Activated CD4-positive, alpha-beta T cell treated with anti-CD3 and anti-CD28 coated beads, Interleukin-2, amount 10 ng/mL, durations not matched to agents 7 days and 5 days (primary cell): ENCODE data around the gene IGSF9B. TPM values are rescaled to one million over a fixed set of nuclear protein-coding genes. Genes with fewer than 3 reads are reported as not detected.

ENCODE experiments used
- CTCF ChIA-PET: fragments of 350-600 bp; sonication (Branson Sonifier 250); formaldehyde crosslinking; loops from one replicate; lab custom pipeline; 2021; ENCODE audit warnings: antibody characterized with exemption; lab: Charles Lee
- POLR2A ChIA-PET: fragments of 350-600 bp; sonication (Branson Sonifier 250); formaldehyde crosslinking; loops from one replicate; lab custom pipeline; 2021; ENCODE audit warnings: antibody characterized with exemption; lab: Charles Lee
- DNase-seq: peaks from one replicate; pipeline ENCODE4 v3.0.0-alpha.2; 2020
- H3K27ac Mint-ChIP-seq: one replicate; pipeline ENCODE4 v1.8.0; 2021; ENCODE audit warnings: mild to moderate bottlenecking, moderate library complexity, mixed read lengths
- H3K27me3 Mint-ChIP-seq: one replicate; pipeline ENCODE4 v1.8.0; 2021; ENCODE audit warnings: mixed read lengths
- H3K36me3 Mint-ChIP-seq: one replicate; pipeline ENCODE4 v1.8.0; 2021; ENCODE audit warnings: low read depth, mixed read lengths
- H3K4me1 Mint-ChIP-seq: one replicate; pipeline ENCODE4 v1.8.0; 2021; ENCODE audit warnings: mixed read lengths
- H3K4me3 Mint-ChIP-seq: one replicate; pipeline ENCODE4 v1.8.0; 2021; ENCODE audit warnings: mild to moderate bottlenecking, moderate library complexity, mixed read lengths
- H3K9me3 Mint-ChIP-seq: one replicate; pipeline ENCODE4 v1.8.0; 2021; ENCODE audit warnings: mixed read lengths
- total RNA-seq, 2 experiments: library from RNA; stranded (reverse); gene quantifications; one replicate each; pipeline ENCODE4 v1.2.3, GENCODE V29; 2021

The IGSF9B gene
- total RNA-seq, 2 experiments from 2014 or later, result 130 to 142 TPM

DNA sequence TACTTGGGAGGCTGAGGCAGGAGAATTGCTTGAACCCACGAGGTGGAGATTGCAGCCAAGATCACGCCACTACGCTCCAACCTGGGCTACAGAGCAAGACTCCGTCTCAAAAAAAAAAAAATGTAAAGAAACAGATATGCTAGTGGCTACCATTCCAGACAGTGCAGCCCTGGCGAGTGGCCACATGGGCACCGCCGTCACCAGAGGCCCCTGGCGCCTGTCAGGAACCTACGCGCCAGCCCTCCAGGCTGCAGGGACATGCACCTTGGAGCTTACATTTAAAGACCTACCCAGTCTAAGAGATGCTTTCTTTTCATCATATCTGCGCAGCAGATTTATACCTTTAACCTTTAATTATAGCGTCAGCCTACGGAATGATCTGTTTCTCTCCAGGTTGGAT, 37.2 kb upstream of the IGSF9B start:
- ChIA-PET CTCF (interaction anchor here (1.2 kb wide), 1 partner anchor 12 kb away, joined by 3 read pairs; no protein-coding TSS in a partner anchor), POLR2A (no interaction called here)
- peaks cover 20% of the 10 kb centered on the region for H3K4me1 Mint-ChIP-seq
- no peak for DNase-seq
- no peak overlapping the region for H3K27ac Mint-ChIP-seq
- no peaks in the 10 kb centered on the region for H3K9me3 Mint-ChIP-seq
- no peak overlapping the region for H3K4me3 Mint-ChIP-seq
- H3K36me3 Mint-ChIP-seq, result no peaks in the 10 kb centered on the region
- H3K27me3 Mint-ChIP-seq, result peaks cover 4% of the 10 kb centered on the region

DNA sequence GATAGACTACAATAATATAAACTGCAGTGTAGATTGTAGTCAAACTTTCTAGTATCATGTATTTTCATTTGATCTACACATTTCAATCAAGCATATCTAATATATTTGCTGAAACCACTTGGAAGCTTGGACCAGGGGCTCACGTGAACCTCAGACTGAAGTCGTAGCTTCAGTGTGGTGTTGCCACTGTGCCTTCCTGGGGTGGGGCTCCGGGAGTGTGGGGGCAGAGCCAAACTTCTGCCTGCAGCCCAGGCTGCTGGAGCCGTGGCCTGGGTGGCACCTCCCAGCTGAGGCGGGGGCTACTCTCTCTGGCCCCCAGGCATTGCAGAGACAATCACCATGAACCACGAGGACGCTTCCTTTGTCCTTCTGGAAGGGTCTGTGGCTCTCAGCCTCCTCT, 36.3 kb upstream of the IGSF9B start:
- ChIA-PET POLR2A (no interaction called here), CTCF (interaction anchor here (0.8 kb wide), 1 partner anchor 35 kb away, joined by 3 read pairs; no protein-coding TSS in a partner anchor)
- DNase-seq, result no peak
- Mint-ChIP-seq H3K4me1 (peaks cover 20% of the 10 kb centered on the region), H3K9me3 (no peaks in the 10 kb centered on the region), H3K27me3 (peaks cover 4% of the 10 kb centered on the region), H3K36me3 (no peaks in the 10 kb centered on the region), H3K27ac (no peak overlapping the region), H3K4me3 (no peak overlapping the region)

DNA sequence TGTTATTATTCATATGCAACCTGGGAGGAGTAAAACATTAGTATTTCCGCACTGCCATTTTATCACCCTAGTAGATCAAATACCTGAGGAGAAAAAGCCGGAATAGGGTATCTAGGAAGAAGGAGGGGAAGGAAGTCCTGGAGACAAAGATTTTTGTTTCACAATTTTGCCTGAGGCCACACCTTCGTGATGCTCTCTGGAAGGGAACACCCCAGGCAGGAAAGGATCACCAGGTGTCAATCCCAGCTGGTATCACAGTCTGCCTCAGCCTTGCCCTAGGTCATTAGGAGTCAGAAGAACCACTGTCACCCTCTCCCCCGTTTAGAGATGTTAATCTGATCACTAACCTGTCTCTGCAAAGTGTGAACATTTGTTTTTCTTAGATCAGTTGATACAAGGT, 35.4 kb upstream of the IGSF9B start:
- Mint-ChIP-seq H3K4me1 (peaks cover 20% of the 10 kb centered on the region), H3K36me3 (no peaks in the 10 kb centered on the region), H3K27ac (no peak overlapping the region), H3K4me3 (no peak overlapping the region), H3K27me3 (peaks cover 4% of the 10 kb centered on the region), H3K9me3 (no peaks in the 10 kb centered on the region)
- ChIA-PET CTCF (no interaction called here), POLR2A (no interaction called here)
- no peak for DNase-seq

DNA sequence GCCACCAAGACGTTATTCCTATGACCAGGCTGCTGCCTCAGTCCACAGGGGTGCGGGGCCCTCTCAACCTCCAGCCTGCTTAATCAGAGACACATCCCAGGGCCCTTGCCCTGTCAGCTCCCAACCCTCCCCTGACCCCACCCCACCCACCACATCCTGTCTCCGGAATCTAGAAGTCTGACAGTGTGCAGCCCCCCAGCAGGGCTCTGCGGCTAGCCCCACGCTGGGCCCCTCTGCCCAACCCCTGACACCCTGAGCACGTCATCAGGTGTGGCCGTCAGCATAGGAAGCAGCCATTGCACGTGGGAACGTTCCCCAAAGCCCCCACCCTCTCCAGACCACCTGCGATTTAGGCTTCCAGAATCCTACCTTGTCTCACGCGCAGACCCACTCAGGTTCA, 34.3 kb upstream of the IGSF9B start:
- no peak overlapping the region for H3K27ac Mint-ChIP-seq
- ChIA-PET POLR2A (no interaction called here), CTCF (no interaction called here)
- H3K9me3 Mint-ChIP-seq, result no peaks in the 10 kb centered on the region
- no peaks in the 10 kb centered on the region for H3K36me3 Mint-ChIP-seq
- H3K4me1 Mint-ChIP-seq, result peaks cover 20% of the 10 kb centered on the region
- no peak for DNase-seq
- no peak overlapping the region for H3K4me3 Mint-ChIP-seq
- peaks cover 4% of the 10 kb centered on the region for H3K27me3 Mint-ChIP-seq

GRCh38 chr11:133990501-133990900, 33.7 kb upstream of the IGSF9B start:
- CTCF ChIA-PET, result no interaction called here

DNA sequence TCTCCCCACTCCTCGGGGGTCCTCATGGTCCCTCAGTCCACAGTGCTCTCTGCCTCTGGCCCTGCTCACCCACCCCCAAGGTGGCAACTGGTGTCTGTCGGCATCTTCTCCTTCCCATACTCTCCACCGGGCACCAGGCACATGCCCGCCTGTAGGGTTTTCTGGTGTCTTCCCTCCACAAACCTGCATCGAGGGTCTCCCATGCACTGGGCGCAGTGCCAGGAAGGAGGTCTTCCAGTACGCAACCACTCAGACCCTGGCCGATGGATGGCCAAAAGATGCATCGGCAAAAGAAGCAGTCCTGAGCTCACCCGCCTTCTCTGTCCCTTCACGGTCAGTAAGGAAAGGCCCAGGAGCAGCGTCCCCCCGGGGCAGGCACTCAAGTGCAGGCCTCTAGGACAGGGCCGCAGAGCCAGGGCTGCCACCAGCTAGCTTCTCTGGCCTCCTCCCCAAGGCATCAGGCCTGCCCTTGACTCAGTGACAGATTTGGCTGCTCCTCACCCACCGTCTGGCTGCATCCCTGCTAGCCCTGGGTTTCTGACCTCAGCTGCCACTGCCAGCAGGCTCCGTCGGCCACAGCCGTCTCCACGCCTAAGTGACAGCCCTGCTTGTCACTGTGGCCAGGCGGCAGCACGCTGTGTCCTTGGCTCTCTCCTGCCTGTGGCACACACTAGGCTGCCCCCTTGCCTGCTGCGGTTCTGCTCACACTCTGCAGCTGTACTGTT, 32.1 kb upstream of the IGSF9B start:
- Mint-ChIP-seq H3K9me3 (no peaks in the 10 kb centered on the region), H3K36me3 (no peaks in the 10 kb centered on the region), H3K4me1 (peaks cover 18% of the 10 kb centered on the region), H3K27me3 (no peaks in the 10 kb centered on the region), H3K4me3 (no peak overlapping the region), H3K27ac (peak overlapping the region; percentile 46)
- no peak for DNase-seq
- CTCF ChIA-PET, result interaction anchor here (1.4 kb wide), 1 partner anchor 62 kb away, joined by 4 read pairs; no protein-coding TSS in a partner anchor
- POLR2A ChIA-PET, result no interaction called here

More at GRCh38 chr11:133990501-133990900, 33.7 kb upstream of the IGSF9B start:
- no peaks in the 10 kb centered on the region for H3K36me3 Mint-ChIP-seq
- no peak overlapping the region for H3K4me3 Mint-ChIP-seq
- POLR2A ChIA-PET, result no interaction called here
- H3K9me3 Mint-ChIP-seq, result no peaks in the 10 kb centered on the region
- H3K27ac Mint-ChIP-seq, result peak overlapping the region; percentile 36
- peaks cover 20% of the 10 kb centered on the region for H3K4me1 Mint-ChIP-seq
- H3K27me3 Mint-ChIP-seq, result peaks cover 4% of the 10 kb centered on the region
- no peak for DNase-seq

GRCh38 chr11:133987171-133987570, 30.4 kb upstream of the IGSF9B start:
- ChIA-PET POLR2A (no interaction called here), CTCF (interaction anchor here (1.3 to 1.6 kb wide), 3 partner anchors 14 to 60 kb away, joined by 3 to 5 read pairs (median 4); no protein-coding TSS in a partner anchor)
- H3K4me1 Mint-ChIP-seq, result peaks cover 18% of the 10 kb centered on the region
- H3K27ac Mint-ChIP-seq, result no peak overlapping the region
- H3K27me3 Mint-ChIP-seq, result peaks cover 6% of the 10 kb centered on the region
- no peaks in the 10 kb centered on the region for H3K36me3 Mint-ChIP-seq
- no peak for DNase-seq
- H3K9me3 Mint-ChIP-seq, result no peaks in the 10 kb centered on the region
- H3K4me3 Mint-ChIP-seq, result no peak overlapping the region

DNA sequence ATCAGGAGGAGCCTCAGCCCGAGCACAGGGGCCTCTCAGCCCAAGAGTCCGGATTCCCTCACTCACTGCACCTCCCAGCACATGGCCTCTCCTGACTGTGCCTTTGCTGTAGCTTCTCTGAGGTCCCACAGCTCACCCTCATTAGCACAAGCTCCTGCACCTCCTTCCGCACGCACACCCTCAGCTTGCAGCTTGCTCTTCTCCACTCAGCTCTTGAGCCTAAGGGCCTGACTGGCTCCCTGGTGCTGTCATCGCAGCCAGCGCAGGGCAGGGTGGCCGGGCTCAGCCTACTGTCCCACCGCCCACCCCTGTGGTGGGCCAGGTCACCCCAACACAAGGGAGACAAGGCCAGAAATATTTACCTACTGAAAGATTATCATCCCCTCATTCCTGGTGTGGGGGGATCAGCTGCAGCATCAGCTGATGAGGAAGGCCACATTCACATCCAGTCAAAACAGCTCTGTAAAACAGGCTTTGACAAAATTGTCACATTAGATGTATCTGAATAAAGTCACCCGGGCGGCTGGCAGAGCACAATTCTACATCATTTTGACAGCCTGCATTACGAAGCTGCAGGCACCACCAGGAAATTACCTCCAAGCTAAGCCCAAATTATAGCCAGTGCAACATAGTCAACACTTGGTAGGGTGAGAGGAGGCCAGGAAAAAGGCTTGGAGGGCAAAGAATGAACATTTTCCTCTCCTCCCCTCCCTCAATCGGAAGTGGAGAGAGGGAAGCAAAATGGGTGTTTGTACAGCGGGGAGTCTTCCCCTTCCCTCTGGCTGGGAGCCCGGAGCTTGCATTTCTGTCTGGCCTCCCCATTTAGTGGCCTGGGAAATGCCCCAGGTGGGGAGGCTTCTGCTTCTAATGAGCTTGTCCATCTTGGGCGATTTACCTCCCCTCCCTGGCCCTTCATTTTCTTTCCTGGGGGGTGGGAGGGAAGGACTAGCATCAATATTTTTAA, 29.5 kb upstream of the IGSF9B start:
- Mint-ChIP-seq H3K4me3 (no peak overlapping the region), H3K27ac (no peak overlapping the region), H3K9me3 (no peaks in the 10 kb centered on the region), H3K27me3 (peaks cover 12% of the 10 kb centered on the region), H3K36me3 (no peaks in the 10 kb centered on the region), H3K4me1 (peaks cover 11% of the 10 kb centered on the region)
- POLR2A ChIA-PET, result no interaction called here
- CTCF ChIA-PET, result interaction anchor here (1.3 to 2.0 kb wide), 2 partner anchors 13 to 28 kb away, joined by 3 to 6 read pairs; no protein-coding TSS in a partner anchor
- DNase-seq, result no peak

DNA sequence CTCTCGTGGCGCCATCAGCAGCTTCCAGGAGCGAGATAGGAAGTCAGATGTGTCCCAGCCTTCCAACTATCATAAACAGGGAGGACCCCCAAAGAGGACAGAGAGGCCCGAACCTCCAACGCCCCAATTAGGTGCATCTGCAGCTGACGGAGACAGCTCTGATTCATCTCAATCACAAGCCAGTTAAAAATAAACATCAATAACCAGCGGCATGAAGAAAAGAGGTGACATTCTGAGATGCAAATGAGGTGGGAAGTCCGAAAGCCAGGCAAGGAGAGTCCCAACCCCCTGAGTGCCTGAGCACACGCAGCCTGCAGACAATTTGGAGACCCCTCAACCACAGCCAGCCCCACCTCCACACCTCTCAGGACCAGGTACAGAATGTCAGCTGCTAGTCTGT, 28.1 kb upstream of the IGSF9B start:
- Mint-ChIP-seq H3K4me3 (no peak overlapping the region), H3K27me3 (peaks cover 12% of the 10 kb centered on the region), H3K9me3 (no peaks in the 10 kb centered on the region), H3K27ac (no peak overlapping the region), H3K4me1 (no peaks in the 10 kb centered on the region), H3K36me3 (no peaks in the 10 kb centered on the region)
- POLR2A ChIA-PET, result interaction anchor here (0.7 kb wide), 1 partner anchor 16 kb away, joined by 4 read pairs; no protein-coding TSS in a partner anchor
- CTCF ChIA-PET, result interaction anchor here (2.0 kb wide), 1 partner anchor 26 kb away, joined by 6 read pairs; no protein-coding TSS in a partner anchor
- DNase-seq, result no peak

DNA sequence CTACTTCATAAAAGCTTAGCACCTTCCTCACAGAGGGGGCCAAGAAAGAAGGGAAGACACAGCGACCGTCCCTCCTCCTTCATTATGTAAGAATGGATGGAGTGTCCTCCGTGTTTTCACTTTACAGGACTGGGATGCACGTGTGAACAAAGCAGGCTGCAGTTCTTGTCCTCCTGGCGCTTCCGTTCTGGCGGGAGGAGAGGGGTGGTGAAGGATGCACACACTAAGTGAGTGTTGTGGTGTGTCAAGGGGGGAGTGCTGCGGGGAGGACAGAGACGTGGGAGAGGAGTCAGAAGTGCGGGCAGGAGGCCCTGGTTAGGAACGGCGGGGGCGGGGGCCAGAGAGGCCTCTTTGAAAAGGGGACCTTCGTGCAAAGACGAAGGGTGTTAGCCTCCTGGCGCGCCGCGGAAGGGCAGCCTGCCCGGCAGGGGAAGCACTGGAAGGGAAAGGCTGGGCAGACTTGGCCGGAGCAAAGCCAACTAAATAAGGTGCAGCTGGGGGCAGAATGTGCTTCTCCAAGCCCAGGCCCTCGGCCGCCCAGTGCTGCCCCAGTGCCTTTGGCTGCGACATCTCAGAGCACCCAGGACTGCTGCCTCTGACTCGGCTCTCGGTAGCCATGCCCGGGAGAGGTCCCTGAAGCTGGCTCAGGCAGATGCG, 27.0 kb upstream of the IGSF9B start:
- Mint-ChIP-seq H3K27ac (no peak overlapping the region), H3K27me3 (peaks cover 16% of the 10 kb centered on the region), H3K4me1 (no peaks in the 10 kb centered on the region), H3K36me3 (no peaks in the 10 kb centered on the region), H3K9me3 (no peaks in the 10 kb centered on the region), H3K4me3 (no peak overlapping the region)
- POLR2A ChIA-PET, result no interaction called here
- DNase-seq, result no peak
- CTCF ChIA-PET, result no interaction called here

DNA sequence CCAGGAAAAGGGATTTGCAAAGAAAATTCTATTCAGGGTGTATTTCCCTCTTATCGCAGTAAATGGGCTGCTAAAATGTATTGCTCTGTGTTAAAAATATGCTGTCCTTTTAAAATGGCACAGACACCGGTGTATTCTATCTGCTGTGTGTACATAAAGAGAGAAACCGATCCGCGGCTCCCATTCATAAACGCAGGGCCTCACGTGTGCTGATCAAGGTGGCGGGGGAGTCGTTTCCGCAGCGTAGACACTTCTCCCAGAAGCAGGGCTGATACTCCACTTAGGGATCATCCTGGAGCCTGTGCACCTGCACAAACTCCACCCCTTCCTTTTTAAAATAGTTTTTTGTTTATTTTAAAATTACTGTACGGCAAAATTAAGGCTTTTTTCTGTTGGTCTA, 26.1 kb upstream of the IGSF9B start:
- ChIA-PET POLR2A (no interaction called here), CTCF (interaction anchor here (1.5 kb wide), 1 partner anchor 12 kb away, joined by 3 read pairs; no protein-coding TSS in a partner anchor)
- Mint-ChIP-seq H3K27me3 (peaks cover 16% of the 10 kb centered on the region), H3K27ac (no peak overlapping the region), H3K36me3 (no peaks in the 10 kb centered on the region), H3K4me3 (no peak overlapping the region), H3K4me1 (no peaks in the 10 kb centered on the region), H3K9me3 (no peaks in the 10 kb centered on the region)
- no peak for DNase-seq

DNA sequence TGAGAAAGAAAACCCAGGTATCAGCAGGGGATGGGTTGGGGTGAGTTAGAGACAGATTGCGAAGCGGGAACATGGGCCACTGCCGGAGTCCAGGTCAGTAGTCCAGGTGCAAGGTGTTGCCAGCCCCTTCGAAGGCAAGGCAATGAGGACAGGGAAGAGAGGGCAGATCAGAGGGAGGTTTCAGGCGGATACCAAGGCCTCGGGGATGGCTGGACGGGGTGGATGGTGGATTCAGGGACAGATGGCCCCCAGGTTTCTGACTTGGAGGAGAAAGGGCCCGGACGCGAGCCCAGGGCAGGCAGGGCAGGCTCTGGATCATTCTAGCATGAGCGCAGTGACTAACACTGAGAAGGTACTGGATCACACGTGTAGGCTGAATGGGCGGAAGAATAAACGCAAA, 25.4 kb upstream of the IGSF9B start:
- no peak overlapping the region for H3K27ac Mint-ChIP-seq
- peaks cover 16% of the 10 kb centered on the region for H3K27me3 Mint-ChIP-seq
- no peak for DNase-seq
- CTCF ChIA-PET, result interaction anchor here (1.5 kb wide), 1 partner anchor 12 kb away, joined by 3 read pairs; no protein-coding TSS in a partner anchor
- no peaks in the 10 kb centered on the region for H3K9me3 Mint-ChIP-seq
- H3K4me1 Mint-ChIP-seq, result no peaks in the 10 kb centered on the region
- no peaks in the 10 kb centered on the region for H3K36me3 Mint-ChIP-seq
- no peak overlapping the region for H3K4me3 Mint-ChIP-seq
- POLR2A ChIA-PET, result no interaction called here
